GM12872 (cell line): Measurements from ENCODE around the gene GPR39.

Experiments used
- CTCF ChIP-seq: IDR thresholded peaks from 3 replicates; pipeline ENCODE4 v1.5.1; 2011; ENCODE audit warnings: low read depth, mild to moderate bottlenecking, low read length, moderate library complexity; ENCODE audit not compliant: insufficient read depth

Gene GPR39

GRCh38 chr2:132414081-132414480 lies 2.5 kb upstream of the GPR39 start:
- TF ChIP-seq CTCF: no peak

- TF ChIP-seq CTCF: no peak
These were observed 1.2 kb upstream of the GPR39 start for GRCh38 chr2:132415256-132415914.

- no peak for TF ChIP-seq CTCF
These were observed 486 bp upstream of the GPR39 start for GRCh38 chr2:132415915-132416722.

GRCh38 chr2:132417430-132418035 lies 928 bp downstream of the GPR39 start:
- TF ChIP-seq CTCF: no peak

GRCh38 chr2:132419235-132419634 lies 2.6 kb downstream of the GPR39 start:
- no peak for TF ChIP-seq CTCF

GRCh38 chr2:132419941-132420340 lies 3.3 kb downstream of the GPR39 start:
- no peak for TF ChIP-seq CTCF
